Activated CD8-positive, alpha-beta memory T cell treated with anti-CD3 and anti-CD28 coated beads, Interleukin-2, amount 50 U/mL, for 24 hours (primary cell): ENCODE results near the gene PREX1.
"Not testable (repeated sequence)": the region's sequence is repeated elsewhere in the genome, so short reads cannot be mapped to it uniquely, and the experiment has no call there.

Source experiments
- DNase-seq: peaks from one replicate; pipeline ENCODE4 v3.0.0-alpha.2; 2020; ENCODE audit errors: extremely low read depth

PREX1 gene

GRCh38 chr20:48813930-48814546 is 13.8 kb downstream of the PREX1 start:
- DNase-seq: no peak

- DNase-seq: no peak
These were observed 14.4 kb downstream of the PREX1 start for GRCh38 chr20:48813446-48813747.

GRCh38 chr20:48812600-48813445 is 15.0 kb downstream of the PREX1 start:
- DNase-seq: no peak

- not testable (repeated sequence) for DNase-seq
These were observed 15.7 kb downstream of the PREX1 start for GRCh38 chr20:48812114-48812513.

- DNase-seq: no peak
These were observed 18.1 kb downstream of the PREX1 start for GRCh38 chr20:48809673-48810072.

- DNase-seq: no peak
These were observed 19.3 kb downstream of the PREX1 start for GRCh38 chr20:48808382-48809034.

GRCh38 chr20:48807586-48808381 is 20.0 kb downstream of the PREX1 start:
- DNase-seq: no peak

- no peak for DNase-seq
These were observed 20.7 kb downstream of the PREX1 start for GRCh38 chr20:48807051-48807450.

GRCh38 chr20:48805716-48806115 is 22.1 kb downstream of the PREX1 start:
- no peak for DNase-seq

- DNase-seq: no peak
These were observed 22.5 kb downstream of the PREX1 start for GRCh38 chr20:48805286-48805685.

GRCh38 chr20:48804300-48804980 is 23.4 kb downstream of the PREX1 start:
- DNase-seq: no peak

GRCh38 chr20:48803176-48804053 is 24.4 kb downstream of the PREX1 start:
- DNase-seq: no peak

- no peak for DNase-seq
These were observed 25.2 kb downstream of the PREX1 start for GRCh38 chr20:48802647-48803046.

GRCh38 chr20:48802216-48802615 is 25.6 kb downstream of the PREX1 start:
- no peak for DNase-seq

- DNase-seq: no peak
These were observed 26.6 kb downstream of the PREX1 start for GRCh38 chr20:48801197-48801596.

- DNase-seq: no peak
These were observed 27.6 kb downstream of the PREX1 start for GRCh38 chr20:48800177-48800576.

- DNase-seq: no peak
These were observed 28.3 kb downstream of the PREX1 start for GRCh38 chr20:48799328-48800105.

- DNase-seq: no peak
These were observed 29.7 kb downstream of the PREX1 start for GRCh38 chr20:48797850-48798747.
